HEK293 (cell line): Measurements from ENCODE around the gene KAT7.

Experiments used
- ZBTB7A ChIP-seq: fragments of 450-650 bp; formaldehyde crosslinking; IDR thresholded peaks from 2 replicates; pipeline ENCODE4 v1.5.1; 2016; ENCODE audit warnings: low read depth, missing biosample characterization, missing genetic modification characterization
- ZNF274 ChIP-seq, 2 experiments: fragments of 200-500 bp in 1 of 2; fragments of 450-650 bp in 1 of 2; sonication (Bioruptor generic) in 1 of 2; formaldehyde crosslinking in 1 of 2; IDR thresholded peaks; 2 replicates each; pipeline versions ENCODE4 v1.5.1 to v1.6.1; 2014 to 2016; ENCODE audit warnings: borderline replicate concordance in 1 of 2, inconsistent platforms in 1 of 2, low read length in 1 of 2, missing biosample characterization in 1 of 2, missing genetic modification characterization in 1 of 2
- ZNF830 ChIP-seq: fragments of 450-650 bp; IDR thresholded peaks from 2 replicates; pipeline ENCODE4 v1.5.0; 2018; ENCODE audit warnings: missing biosample characterization, missing genetic modification characterization, low read depth, mild to moderate bottlenecking, moderate library complexity
- TF ChIP-seq, protein P1 (sequence below): fragments of 450-650 bp; formaldehyde crosslinking; IDR thresholded peaks from 2 replicates; pipeline ENCODE4 v1.5.1; 2016; ENCODE audit warnings: missing biosample characterization, missing genetic modification characterization
- TF ChIP-seq, protein P2 (sequence below): fragments of 450-650 bp; formaldehyde crosslinking; IDR thresholded peaks from 2 replicates; pipeline ENCODE4 v1.5.1; 2016; ENCODE audit warnings: missing biosample characterization, missing genetic modification characterization, low read depth
- TF ChIP-seq, protein P3 (sequence below): fragments of 450-650 bp; formaldehyde crosslinking; IDR thresholded peaks from 2 replicates; pipeline ENCODE4 v1.5.1; 2016; ENCODE audit warnings: missing biosample characterization, missing genetic modification characterization

DNA sequence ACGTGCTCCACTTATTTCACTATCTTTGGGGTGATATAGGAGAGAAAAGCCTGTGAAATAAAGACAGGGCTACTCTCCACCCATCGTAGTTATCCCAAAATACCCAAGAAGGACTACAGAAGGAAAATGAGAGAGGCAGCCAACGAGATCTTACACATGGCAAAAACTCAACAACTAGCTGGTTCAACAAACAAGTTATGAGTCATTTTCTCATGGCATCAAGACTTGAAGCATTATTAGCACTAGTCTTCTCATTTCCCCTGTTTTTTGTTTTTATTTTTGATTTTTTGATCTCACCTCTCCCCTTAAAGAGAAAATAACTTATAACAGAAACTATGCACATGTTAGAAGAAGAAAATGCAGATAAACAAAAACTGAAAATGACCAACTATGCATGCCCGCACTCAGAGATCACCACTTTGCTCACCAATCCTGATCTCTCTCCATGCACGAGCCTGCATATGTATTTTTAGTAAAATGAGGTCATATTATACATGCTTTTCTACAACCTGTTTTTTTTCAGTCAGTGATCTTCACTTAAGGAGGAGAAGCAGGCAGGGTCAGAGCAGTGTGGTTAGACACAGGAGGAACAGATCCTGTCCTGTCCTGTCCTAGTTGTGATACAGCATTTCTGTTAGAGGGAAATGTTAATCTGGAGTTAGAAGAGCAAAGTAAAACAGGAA, 47.3 kb upstream of the KAT7 start:
- TF ChIP-seq, protein P1, sequence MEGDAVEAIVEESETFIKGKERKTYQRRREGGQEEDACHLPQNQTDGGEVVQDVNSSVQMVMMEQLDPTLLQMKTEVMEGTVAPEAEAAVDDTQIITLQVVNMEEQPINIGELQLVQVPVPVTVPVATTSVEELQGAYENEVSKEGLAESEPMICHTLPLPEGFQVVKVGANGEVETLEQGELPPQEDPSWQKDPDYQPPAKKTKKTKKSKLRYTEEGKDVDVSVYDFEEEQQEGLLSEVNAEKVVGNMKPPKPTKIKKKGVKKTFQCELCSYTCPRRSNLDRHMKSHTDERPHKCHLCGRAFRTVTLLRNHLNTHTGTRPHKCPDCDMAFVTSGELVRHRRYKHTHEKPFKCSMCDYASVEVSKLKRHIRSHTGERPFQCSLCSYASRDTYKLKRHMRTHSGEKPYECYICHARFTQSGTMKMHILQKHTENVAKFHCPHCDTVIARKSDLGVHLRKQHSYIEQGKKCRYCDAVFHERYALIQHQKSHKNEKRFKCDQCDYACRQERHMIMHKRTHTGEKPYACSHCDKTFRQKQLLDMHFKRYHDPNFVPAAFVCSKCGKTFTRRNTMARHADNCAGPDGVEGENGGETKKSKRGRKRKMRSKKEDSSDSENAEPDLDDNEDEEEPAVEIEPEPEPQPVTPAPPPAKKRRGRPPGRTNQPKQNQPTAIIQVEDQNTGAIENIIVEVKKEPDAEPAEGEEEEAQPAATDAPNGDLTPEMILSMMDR (tag by site-specific recombination): no peak
- TF ChIP-seq ZNF830: no peak
- TF ChIP-seq, protein P2, sequence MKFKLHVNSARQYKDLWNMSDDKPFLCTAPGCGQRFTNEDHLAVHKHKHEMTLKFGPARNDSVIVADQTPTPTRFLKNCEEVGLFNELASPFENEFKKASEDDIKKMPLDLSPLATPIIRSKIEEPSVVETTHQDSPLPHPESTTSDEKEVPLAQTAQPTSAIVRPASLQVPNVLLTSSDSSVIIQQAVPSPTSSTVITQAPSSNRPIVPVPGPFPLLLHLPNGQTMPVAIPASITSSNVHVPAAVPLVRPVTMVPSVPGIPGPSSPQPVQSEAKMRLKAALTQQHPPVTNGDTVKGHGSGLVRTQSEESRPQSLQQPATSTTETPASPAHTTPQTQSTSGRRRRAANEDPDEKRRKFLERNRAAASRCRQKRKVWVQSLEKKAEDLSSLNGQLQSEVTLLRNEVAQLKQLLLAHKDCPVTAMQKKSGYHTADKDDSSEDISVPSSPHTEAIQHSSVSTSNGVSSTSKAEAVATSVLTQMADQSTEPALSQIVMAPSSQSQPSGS (tag by site-specific recombination): no peak
- TF ChIP-seq ZNF274 (IDR thresholded peaks at IDR 0.05; ENCODE audit: low read length): no peak
- TF ChIP-seq ZNF274 (tag by site-specific recombination; IDR thresholded peaks at IDR 0.05; ENCODE audit: borderline replicate concordance): no peak
- TF ChIP-seq, protein P3, sequence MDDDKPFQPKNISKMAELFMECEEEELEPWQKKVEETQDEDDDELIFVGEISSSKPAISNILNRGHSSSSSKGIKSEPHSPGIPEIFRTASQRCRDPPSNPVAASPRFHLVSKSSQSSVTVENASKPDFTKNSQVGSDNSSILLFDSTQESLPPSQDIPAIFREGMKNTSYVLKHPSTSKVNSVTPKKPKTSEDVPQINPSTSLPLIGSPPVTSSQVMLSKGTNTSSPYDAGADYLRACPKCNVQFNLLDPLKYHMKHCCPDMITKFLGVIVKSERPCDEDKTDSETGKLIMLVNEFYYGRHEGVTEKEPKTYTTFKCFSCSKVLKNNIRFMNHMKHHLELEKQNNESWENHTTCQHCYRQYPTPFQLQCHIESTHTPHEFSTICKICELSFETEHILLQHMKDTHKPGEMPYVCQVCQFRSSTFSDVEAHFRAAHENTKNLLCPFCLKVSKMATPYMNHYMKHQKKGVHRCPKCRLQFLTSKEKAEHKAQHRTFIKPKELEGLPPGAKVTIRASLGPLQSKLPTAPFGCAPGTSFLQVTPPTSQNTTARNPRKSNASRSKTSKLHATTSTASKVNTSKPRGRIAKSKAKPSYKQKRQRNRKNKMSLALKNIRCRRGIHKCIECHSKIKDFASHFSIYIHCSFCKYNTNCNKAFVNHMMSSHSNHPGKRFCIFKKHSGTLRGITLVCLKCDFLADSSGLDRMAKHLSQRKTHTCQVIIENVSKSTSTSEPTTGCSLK (tag by site-specific recombination): no peak
- TF ChIP-seq ZBTB7A (tag by site-specific recombination): no peak
